K562 (cell line): ENCODE measurements around the gene ZNF689. TPM values are rescaled to one million over a fixed set of nuclear protein-coding genes. Genes with fewer than 3 reads are reported as not detected.
A peak's percentile ranks its signal among the peaks of the same experiment; 100 is the strongest.

ENCODE experiments used
- ATAC-seq: fragments of 200-7000 bp; cut with Tn5 transposase; 3 replicates; pipeline ENCODE4 v1.9.1; 2020; ENCODE audit warnings: moderate library complexity
- BruUV-seq: library from RNA; stranded (reverse); fragments of 400-500 nt; replicated peaks from 2 replicates; lab custom pipeline; 2021; lab: Mats Ljungman, UMichigan
- CTCF ChIA-PET: fragments of 300-600 bp; formaldehyde crosslinking; extraction: SDS; loops from one replicate; lab custom pipeline; 2021; ENCODE audit warnings: low intra/inter-chr PET ratio; lab: Yijun Ruan, JAX
- POLR2A ChIA-PET: fragments of 300-600, 350-650 bp; sonication (Branson Sonifier 250); formaldehyde crosslinking; extraction: SDS; loops from one replicate; lab custom pipeline; 2021; ENCODE audit warnings: antibody characterized with exemption, inconsistent platforms; lab: Yijun Ruan, JAX
- DNase-seq, 4 experiments: peaks; one replicate each; pipeline versions ENCODE4 v3.0.0 to v3.0.0-alpha.2; 2011 to 2018; ENCODE audit warnings: low spot score in 3 of 4, mixed read lengths in 3 of 4; ENCODE audit errors: extremely low read depth in 1 of 4
- FAIRE-seq: peaks from 2 replicates; lab custom pipeline; 2011; peaks lifted over from hg19 to GRCh38; lab: Jason Lieb, UNC
- H2AFZ ChIP-seq: 2 replicates; pipeline ENCODE4 v1.6.0; 2011; ENCODE audit warnings: low read depth, low read length, control low read depth, inconsistent platforms
- H3K27ac ChIP-seq: fragments of 200-600 bp; 3 replicates; pipeline ENCODE4 v1.8.0; 2011; ENCODE audit warnings: low read depth, mild to moderate bottlenecking, control low read depth, inconsistent platforms, low read length, moderate library complexity, mixed read lengths; ENCODE audit errors: extremely low read depth
- H3K27me3 ChIP-seq, 2 experiments: fragments of 300-600 bp in 1 of 2; 2 replicates in 1 of 2; 3 replicates in 1 of 2; pipeline versions ENCODE4 v1.6.0 to v1.8.0; 2011; ENCODE audit warnings: inconsistent platforms in 2 of 2, low read length in 2 of 2, mild to moderate bottlenecking in 1 of 2, mixed read lengths in 1 of 2, moderate library complexity in 1 of 2; ENCODE audit not compliant: control insufficient read depth in 2 of 2, insufficient read depth in 2 of 2
- H3K36me3 ChIP-seq: fragments of 300-600 bp; 3 replicates; pipeline ENCODE4 v1.8.0; 2011; ENCODE audit warnings: mild to moderate bottlenecking, low read length, inconsistent platforms; ENCODE audit not compliant: control insufficient read depth, insufficient read depth
- H3K4me1 ChIP-seq, 2 experiments: fragments of 200-600 bp in 1 of 2; replicated peaks in 1 of 2; 2 replicates in 1 of 2; 3 replicates in 1 of 2; pipeline versions ENCODE4 v1.5.1 to v1.8.0; 2011; ENCODE audit warnings: inconsistent platforms in 2 of 2, low read length in 2 of 2, mild to moderate bottlenecking in 1 of 2, mixed read lengths in 1 of 2, moderate library complexity in 1 of 2; ENCODE audit not compliant: control insufficient read depth in 2 of 2, insufficient read depth in 2 of 2
- H3K4me2 ChIP-seq: 2 replicates; pipeline ENCODE4 v1.6.1; 2011; ENCODE audit warnings: low read length, control low read depth, inconsistent platforms, mixed read lengths; ENCODE audit not compliant: insufficient read depth
- H3K4me3 ChIP-seq: fragments of 200-600 bp; sonication (generic), shearing (Covaris generic); 2 replicates; pipeline ENCODE4 v1.5.1; 2016; ENCODE audit warnings: control low read depth, inconsistent platforms
- H3K79me2 ChIP-seq: fragments of 200-600 bp; 3 replicates; pipeline ENCODE4 v1.8.0; 2011; ENCODE audit warnings: low read length, inconsistent platforms; ENCODE audit not compliant: control insufficient read depth, insufficient read depth
- H3K9ac ChIP-seq, 2 experiments: 2 replicates each; pipeline versions ENCODE4 v1.6.0 to v1.6.1; 2011; ENCODE audit warnings: low read depth in 2 of 2, low read length in 2 of 2, control low read depth in 1 of 2, inconsistent platforms in 1 of 2, mild to moderate bottlenecking in 1 of 2, mixed read lengths in 1 of 2; ENCODE audit not compliant: insufficient read depth in 1 of 2
- H3K9me1 ChIP-seq: one replicate; pipeline ENCODE4 v1.6.0; 2011; ENCODE audit warnings: inconsistent platforms, mild to moderate bottlenecking, low read length, moderate library complexity; ENCODE audit not compliant: control insufficient read depth, insufficient read depth
- H3K9me3 ChIP-seq: replicated peaks from 2 replicates; pipeline ENCODE4 v1.5.1; 2011; ENCODE audit warnings: low read depth, low read length, inconsistent platforms; ENCODE audit not compliant: control insufficient read depth, insufficient read depth
- H4K20me1 ChIP-seq: replicated peaks from 2 replicates; pipeline ENCODE4 v1.6.1; 2011; ENCODE audit warnings: low read length, inconsistent platforms, mixed read lengths; ENCODE audit not compliant: control insufficient read depth, insufficient read depth
- FOXK1 ChIP-seq: sonication (generic); formaldehyde crosslinking; IDR thresholded peaks from 2 replicates; pipeline ENCODE4 v1.8.0; 2022; ENCODE audit warnings: missing genetic modification reagents, mild to moderate bottlenecking, borderline replicate concordance
- POLR2G ChIP-seq: fragments of 200-400 bp; formaldehyde crosslinking; IDR thresholded peaks from 2 replicates; pipeline ENCODE4 v1.6.1; 2017; ENCODE audit warnings: low read depth, mild to moderate bottlenecking, antibody characterized with exemption, low read length, moderate library complexity
- RBFOX2 ChIP-seq: fragments of 200-400 bp; formaldehyde crosslinking; IDR thresholded peaks from 2 replicates; pipeline ENCODE4 v1.6.1; 2017; ENCODE audit warnings: low read depth, mild to moderate bottlenecking, low read length, moderate library complexity
- RCOR1 ChIP-seq, 2 experiments: IDR thresholded peaks; 2 replicates each; pipeline ENCODE4 v1.6.1; 2012; ENCODE audit warnings: low read depth in 2 of 2, low read length in 2 of 2, borderline replicate concordance in 1 of 2, improper control_type of control experiment in 1 of 2
- STAT6 ChIP-seq: sonication (generic); formaldehyde crosslinking; IDR thresholded peaks from 2 replicates; pipeline ENCODE4 v1.8.1; 2023; ENCODE audit warnings: mild to moderate bottlenecking, missing genetic modification reagents
- TCFL5 ChIP-seq: fragments of 250-450 bp; sonication (Bioruptor Pico); conservative IDR thresholded peaks from 2 replicates; pipeline ENCODE4 v1.6.1; 2021; ENCODE audit warnings: mild to moderate bottlenecking, moderate library complexity, matching md5 sums
- ZBTB33 ChIP-seq: sonication (generic); formaldehyde crosslinking; IDR thresholded peaks from 2 replicates; pipeline ENCODE4 v1.8.1; 2023; ENCODE audit warnings: mild to moderate bottlenecking, missing genetic modification reagents
- ZBTB9 ChIP-seq: fragments of 450-650 bp; formaldehyde crosslinking; IDR thresholded peaks from 2 replicates; pipeline ENCODE4 v1.4.0; 2020; ENCODE audit warnings: mild to moderate bottlenecking, moderate library complexity
- WGBS: fragments of 100-300 bp; shearing (Covaris generic); methylation state at CpG from one replicate; pipeline ENCODE4 v1.1.6; 2016; ENCODE audit warnings: low coverage, mixed read lengths; ENCODE audit not compliant: insufficient coverage; ENCODE audit errors: missing lambda C conversion rate; 5-methylcytosine and 5-hydroxymethylcytosine counted together
- in situ Hi-C: fragments of 300-500 bp; cut with MboI; formaldehyde crosslinking; loops from 4 replicates; pipeline ENCODE4 v1.15.0; 2018; ENCODE audit warnings: inconsistent platforms, mixed read lengths
- intact Hi-C: fragments of 100-400 bp; cut with micrococcal nuclease; formaldehyde crosslinking; loops from 2 replicates; pipeline ENCODE4 v1.14.2; 2022
- polyA plus RNA-seq, 8 experiments: library from polyadenylated mRNA; depleted of rRNA in 4 of 8; stranded (reverse) in 5 of 8; unstranded in 3 of 8; fragments of >200 nt; fragmentation: Nextera tagmentation in 2 of 8; fragmentation: Illumina TruSeq in 1 of 8; extraction: Ambion mirVana in 2 of 8; extraction: Trizol in 1 of 8; gene quantifications; 2 replicates each; pipeline versions ENCODE4 v1.2.1 to v1.2.3, GENCODE V29; 2011 to 2014; ENCODE audit warnings: inconsistent platforms in 1 of 8, missing spikeins in 1 of 8
- total RNA-seq, 7 experiments: library from RNA; depleted of rRNA in 6 of 7; stranded (reverse); fragments of >200 nt in 6 of 7; fragmentation: Illumina TruSeq in 2 of 7; extraction: Trizol in 2 of 7; gene quantifications; 2 replicates each; pipeline versions ENCODE4 v1.2.1 to v1.2.3, GENCODE V29; 2011 to 2021; ENCODE audit warnings: low replicate concordance in 1 of 7

ZNF689 gene
- total and polyA plus RNA-seq, 9 of the 15 experiments (the other 6 are each of a cell fraction or from before 2014, with no cell fraction given), result 5.4 to 15.4 (median 10.8) TPM

GRCh38 chr16:30604316-30604947 is 5.8 kb downstream of the ZNF689 start:
- H3K27ac ChIP-seq, result no peak overlapping the region
- no peaks in the 10 kb centered on the region for H4K20me1 ChIP-seq
- peaks cover 60% of the 10 kb centered on the region for H3K36me3 ChIP-seq
- BruUV-seq, result no TSS peak
- CTCF ChIA-PET, result no interaction called here
- intact Hi-C loops, result no loop called here
- H3K9ac ChIP-seq, result peak overlapping the region in 1 of 2 experiments; percentile 42; a peak in 2 of 4 replicates
- no peak overlapping the region for H3K4me3 ChIP-seq
- POLR2A ChIA-PET, result no interaction called here
- no peaks in the 10 kb centered on the region for H3K27me3 ChIP-seq
- H2AFZ ChIP-seq, result no peak overlapping the region
- H3K79me2 ChIP-seq, result peaks cover 10% of the 10 kb centered on the region
- WGBS, result 92% methylated on average over 29 of the region's 49 CpGs
- H3K9me1 ChIP-seq, result no peaks in the 10 kb centered on the region
- H3K4me1 ChIP-seq, result peaks cover 7 to 17% of the 10 kb centered on the region in 2 experiments; a peak in 4 of 5 replicates
- FAIRE-seq (no peak), ATAC-seq (no peak), DNase-seq (no peak)
- no peaks in the 10 kb centered on the region for H3K9me3 ChIP-seq
- in situ Hi-C loops, result no loop called here
- H3K4me2 ChIP-seq, result no peak overlapping the region
- TF ChIP-seq FOXK1 (CRISPR knock-in tag) (no peak), ZBTB9 (CRISPR knock-in tag) (no peak), POLR2G (peak; percentile 57; the same call in 1 of the 2 replicates), RCOR1 (IDR thresholded peaks at IDR 0.05; ENCODE audit: borderline replicate concordance in 1 of 2, low read depth in 2 of 2, low read length in 2 of 2) (no peak), ZBTB33 (peak; percentile 88), STAT6 (CRISPR knock-in tag) (no peak), TCFL5 (CRISPR knock-in tag) (no peak), RBFOX2 (peak; percentile 62)
